HFFc6 (cell line): Measurements from ENCODE around the gene TEX261. TPM values are rescaled to one million over a fixed set of nuclear protein-coding genes. Genes with fewer than 3 reads are reported as not detected.

Source experiments
- DNase-seq: peaks from one replicate; pipeline ENCODE4 v3.0.0-alpha.2; 2018
- H3K27ac Mint-ChIP-seq: 2 replicates; pipeline ENCODE4 v1.8.0; 2020; ENCODE audit warnings: mild to moderate bottlenecking, mixed read lengths
- H3K27me3 Mint-ChIP-seq: 2 replicates; pipeline ENCODE4 v1.8.0; 2021; ENCODE audit warnings: mild to moderate bottlenecking, moderate library complexity, mixed read lengths; ENCODE audit not compliant: insufficient read depth
- H3K36me3 Mint-ChIP-seq: 2 replicates; pipeline ENCODE4 v1.8.0; 2021; ENCODE audit warnings: low read depth, mixed read lengths
- H3K4me1 Mint-ChIP-seq: 2 replicates; pipeline ENCODE4 v1.8.0; 2020; ENCODE audit warnings: low read depth, mixed read lengths
- H3K4me3 Mint-ChIP-seq: 2 replicates; pipeline ENCODE4 v1.8.0; 2020; ENCODE audit warnings: mild to moderate bottlenecking, moderate library complexity, mixed read lengths
- H3K9me3 Mint-ChIP-seq: 2 replicates; pipeline ENCODE4 v1.8.0; 2020; ENCODE audit warnings: mild to moderate bottlenecking, mixed read lengths
- total RNA-seq, 6 experiments: library from RNA; stranded (reverse); fragmentation: NEBNext Ultra II Directional; extraction: Animal tissue kit (Norgen Biotek cat#: 25700); gene quantifications; 2 replicates in 1 of 6; 3 replicates in 5 of 6; pipeline ENCODE4 v1.2.3, GENCODE V29; 2021
- TF ChIP-seq, protein P1 (sequence below): fragments of 200-600 bp; sonication (generic); IDR thresholded peaks from 2 replicates; pipeline ENCODE4 v1.5.0; 2021; ENCODE audit warnings: antibody characterized with exemption, mild to moderate bottlenecking

TEX261 gene
- total RNA-seq, 6 experiments from 2014 or later: 91.6 to 129 (median 103) TPM

DNA sequence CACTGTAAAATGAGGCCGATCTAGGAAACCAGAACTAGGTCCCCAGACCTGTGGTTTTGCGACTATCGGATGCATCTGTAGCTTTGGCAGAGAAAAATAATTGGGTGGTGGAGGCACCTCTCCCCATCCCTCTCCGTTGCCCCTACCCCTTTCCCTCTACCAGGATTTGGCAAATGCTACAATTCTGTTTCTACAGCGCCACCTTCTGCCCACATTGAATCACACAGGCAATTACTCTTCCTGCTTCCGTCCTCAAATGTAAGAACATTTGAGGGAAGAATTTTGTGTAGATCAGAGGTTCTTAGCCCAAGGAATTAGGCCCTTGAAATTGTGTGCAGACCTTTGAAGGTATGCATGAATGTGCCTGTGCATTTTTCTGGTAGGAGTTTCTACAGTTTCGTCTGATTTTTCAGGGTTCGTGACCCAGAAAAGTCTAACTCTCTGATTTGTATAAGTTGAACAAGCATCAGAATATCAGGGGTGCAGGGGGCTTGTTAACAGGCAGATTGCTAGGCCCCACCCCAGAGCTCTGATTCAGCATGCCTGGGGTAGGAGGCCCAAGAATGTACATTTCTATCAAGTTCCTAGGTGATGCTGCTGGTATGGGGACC is 47.7 kb downstream of the TEX261 start:
- peaks cover 37% of the 10 kb centered on the region for H3K4me1 Mint-ChIP-seq
- H3K4me3 Mint-ChIP-seq: no peak overlapping the region
- H3K36me3 Mint-ChIP-seq: no peaks in the 10 kb centered on the region
- H3K27me3 Mint-ChIP-seq: peaks cover 2% of the 10 kb centered on the region
- TF ChIP-seq, protein P1, sequence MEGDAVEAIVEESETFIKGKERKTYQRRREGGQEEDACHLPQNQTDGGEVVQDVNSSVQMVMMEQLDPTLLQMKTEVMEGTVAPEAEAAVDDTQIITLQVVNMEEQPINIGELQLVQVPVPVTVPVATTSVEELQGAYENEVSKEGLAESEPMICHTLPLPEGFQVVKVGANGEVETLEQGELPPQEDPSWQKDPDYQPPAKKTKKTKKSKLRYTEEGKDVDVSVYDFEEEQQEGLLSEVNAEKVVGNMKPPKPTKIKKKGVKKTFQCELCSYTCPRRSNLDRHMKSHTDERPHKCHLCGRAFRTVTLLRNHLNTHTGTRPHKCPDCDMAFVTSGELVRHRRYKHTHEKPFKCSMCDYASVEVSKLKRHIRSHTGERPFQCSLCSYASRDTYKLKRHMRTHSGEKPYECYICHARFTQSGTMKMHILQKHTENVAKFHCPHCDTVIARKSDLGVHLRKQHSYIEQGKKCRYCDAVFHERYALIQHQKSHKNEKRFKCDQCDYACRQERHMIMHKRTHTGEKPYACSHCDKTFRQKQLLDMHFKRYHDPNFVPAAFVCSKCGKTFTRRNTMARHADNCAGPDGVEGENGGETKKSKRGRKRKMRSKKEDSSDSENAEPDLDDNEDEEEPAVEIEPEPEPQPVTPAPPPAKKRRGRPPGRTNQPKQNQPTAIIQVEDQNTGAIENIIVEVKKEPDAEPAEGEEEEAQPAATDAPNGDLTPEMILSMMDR: peak; percentile 90
- H3K27ac Mint-ChIP-seq: no peak overlapping the region
- peak; percentile 38 for DNase-seq
- H3K9me3 Mint-ChIP-seq: no peaks in the 10 kb centered on the region

GRCh38 chr2:70944111-70944690 is 50.5 kb downstream of the TEX261 start:
- TF ChIP-seq, protein P1: no peak
- H3K9me3 Mint-ChIP-seq: no peaks in the 10 kb centered on the region
- no peak for DNase-seq
- no peak overlapping the region for H3K4me3 Mint-ChIP-seq
- H3K27me3 Mint-ChIP-seq: peaks cover 4% of the 10 kb centered on the region
- H3K4me1 Mint-ChIP-seq: peaks cover 37% of the 10 kb centered on the region
- H3K27ac Mint-ChIP-seq: no peak overlapping the region
- H3K36me3 Mint-ChIP-seq: no peaks in the 10 kb centered on the region

GRCh38 chr2:70943205-70943871 is 51.3 kb downstream of the TEX261 start:
- Mint-ChIP-seq H3K9me3 (no peaks in the 10 kb centered on the region), H3K27me3 (peaks cover 3% of the 10 kb centered on the region)

DNA sequence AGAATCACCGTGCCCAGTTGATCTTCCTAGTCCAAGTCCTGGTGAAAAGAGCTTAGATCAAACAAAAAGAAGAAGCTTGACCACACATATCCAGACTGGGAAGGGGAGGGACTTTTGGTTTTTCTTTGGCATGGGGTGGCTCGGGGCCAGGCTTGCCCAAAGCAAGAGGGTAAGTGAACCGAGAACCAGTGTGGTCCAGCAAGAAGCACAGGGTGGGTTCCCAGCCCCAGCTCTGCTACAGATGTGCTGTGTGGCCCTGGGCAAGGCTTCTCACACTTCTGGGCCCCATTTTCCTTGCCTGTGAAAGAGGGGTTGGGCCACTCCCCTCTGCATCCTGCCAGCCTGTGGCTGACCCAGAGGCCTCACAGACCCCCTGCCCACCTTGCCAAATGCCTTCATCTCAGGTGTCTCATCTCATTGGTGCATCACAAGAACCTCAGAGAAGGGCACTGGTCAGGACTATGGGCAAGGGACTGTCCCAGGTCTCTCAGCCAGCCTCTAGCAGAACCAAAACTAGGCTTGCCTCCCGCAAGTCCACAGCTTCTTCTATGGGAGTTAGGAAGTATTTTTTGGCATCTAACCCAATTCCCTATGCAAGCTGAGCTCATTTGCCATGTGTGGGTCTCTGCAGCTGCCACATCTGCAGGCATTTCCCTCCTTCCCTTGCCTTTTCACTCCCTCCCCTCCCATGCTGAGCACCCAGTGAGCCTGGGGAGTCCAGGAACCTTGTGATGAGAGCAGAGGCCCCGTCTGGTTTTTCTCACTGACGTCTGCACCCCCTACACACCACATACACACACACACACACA is 52.1 kb downstream of the TEX261 start:
- no peak for DNase-seq
- Mint-ChIP-seq H3K9me3 (no peaks in the 10 kb centered on the region), H3K27me3 (peaks cover 3% of the 10 kb centered on the region), H3K4me1 (peaks cover 27% of the 10 kb centered on the region), H3K36me3 (no peaks in the 10 kb centered on the region), H3K27ac (no peak overlapping the region), H3K4me3 (no peak overlapping the region)
- TF ChIP-seq, protein P1: no peak

More at GRCh38 chr2:70943205-70943871, 51.3 kb downstream of the TEX261 start:
- peaks cover 34% of the 10 kb centered on the region for H3K4me1 Mint-ChIP-seq
- TF ChIP-seq, protein P1: no peak
- no peak for DNase-seq
- H3K27ac Mint-ChIP-seq: no peak overlapping the region
- no peak overlapping the region for H3K4me3 Mint-ChIP-seq
- no peaks in the 10 kb centered on the region for H3K36me3 Mint-ChIP-seq

DNA sequence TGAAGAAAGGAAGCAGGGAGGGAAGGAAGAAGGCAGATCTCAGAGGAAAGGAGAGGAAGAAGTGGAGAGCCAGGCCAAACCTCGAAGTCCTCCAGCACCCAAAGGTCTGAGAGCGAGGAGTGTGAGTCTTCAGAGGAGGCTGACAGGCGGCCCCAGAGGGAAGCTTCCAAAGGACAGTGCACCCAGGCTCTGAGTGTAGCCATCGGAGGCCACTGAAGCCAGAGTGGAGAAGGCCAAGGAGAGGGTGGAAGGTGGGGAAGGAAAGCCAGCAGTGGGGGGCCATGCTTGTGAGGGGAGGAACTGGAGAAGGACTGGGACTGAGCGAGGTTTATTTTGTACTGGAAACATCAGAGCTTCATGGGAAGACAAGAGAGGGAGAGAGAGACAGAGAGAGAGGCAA is 53.0 kb downstream of the TEX261 start:
- Mint-ChIP-seq H3K9me3 (no peaks in the 10 kb centered on the region), H3K27me3 (peaks cover 3% of the 10 kb centered on the region), H3K4me1 (peaks cover 18% of the 10 kb centered on the region), H3K27ac (no peak overlapping the region), H3K4me3 (no peak overlapping the region), H3K36me3 (no peaks in the 10 kb centered on the region)
- TF ChIP-seq, protein P1: no peak
- no peak for DNase-seq
